Measurements from ENCODE around the gene SUSD1.

DNA sequence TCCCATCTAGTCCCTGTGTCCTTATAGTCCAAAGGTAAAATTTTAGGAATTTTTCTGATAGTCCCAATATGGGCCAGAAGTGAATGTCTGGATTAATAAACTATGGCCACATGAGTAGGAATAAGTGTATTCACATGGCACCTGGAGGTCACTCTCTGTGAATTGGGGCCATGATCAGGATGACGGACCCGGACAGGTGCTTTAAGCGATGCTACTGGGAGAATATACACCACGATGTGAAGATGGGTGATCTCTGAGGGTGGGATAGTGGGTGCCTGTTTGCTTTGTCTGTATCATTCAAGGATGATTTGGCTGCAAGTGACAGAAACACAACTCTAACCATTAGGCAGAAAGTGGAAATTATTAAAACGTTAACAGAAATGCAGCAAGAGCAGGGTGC lies 177.3 kb downstream of the SUSD1 start:
- no peak for TF ChIP-seq POLR2A (IDR thresholded peaks at IDR 0.05)
- TF ChIP-seq, protein P1, sequence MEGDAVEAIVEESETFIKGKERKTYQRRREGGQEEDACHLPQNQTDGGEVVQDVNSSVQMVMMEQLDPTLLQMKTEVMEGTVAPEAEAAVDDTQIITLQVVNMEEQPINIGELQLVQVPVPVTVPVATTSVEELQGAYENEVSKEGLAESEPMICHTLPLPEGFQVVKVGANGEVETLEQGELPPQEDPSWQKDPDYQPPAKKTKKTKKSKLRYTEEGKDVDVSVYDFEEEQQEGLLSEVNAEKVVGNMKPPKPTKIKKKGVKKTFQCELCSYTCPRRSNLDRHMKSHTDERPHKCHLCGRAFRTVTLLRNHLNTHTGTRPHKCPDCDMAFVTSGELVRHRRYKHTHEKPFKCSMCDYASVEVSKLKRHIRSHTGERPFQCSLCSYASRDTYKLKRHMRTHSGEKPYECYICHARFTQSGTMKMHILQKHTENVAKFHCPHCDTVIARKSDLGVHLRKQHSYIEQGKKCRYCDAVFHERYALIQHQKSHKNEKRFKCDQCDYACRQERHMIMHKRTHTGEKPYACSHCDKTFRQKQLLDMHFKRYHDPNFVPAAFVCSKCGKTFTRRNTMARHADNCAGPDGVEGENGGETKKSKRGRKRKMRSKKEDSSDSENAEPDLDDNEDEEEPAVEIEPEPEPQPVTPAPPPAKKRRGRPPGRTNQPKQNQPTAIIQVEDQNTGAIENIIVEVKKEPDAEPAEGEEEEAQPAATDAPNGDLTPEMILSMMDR (IDR thresholded peaks at IDR 0.05), result no peak
- TF ChIP-seq POLR2AphosphoS5 (IDR thresholded peaks at IDR 0.05), result no peak
